ENCODE results near the gene CRMP1. TPM values are rescaled to one million over a fixed set of nuclear protein-coding genes. Genes with fewer than 3 reads are reported as not detected.
"Not testable (repeated sequence)": the region's sequence is repeated elsewhere in the genome, so short reads cannot be mapped to it uniquely, and the experiment has no call there.

CRMP1 gene
- total RNA-seq, 4 donors from 2014 or later, result 0.21 to 0.59 (median 0.30) TPM; not detected in 1

DNA sequence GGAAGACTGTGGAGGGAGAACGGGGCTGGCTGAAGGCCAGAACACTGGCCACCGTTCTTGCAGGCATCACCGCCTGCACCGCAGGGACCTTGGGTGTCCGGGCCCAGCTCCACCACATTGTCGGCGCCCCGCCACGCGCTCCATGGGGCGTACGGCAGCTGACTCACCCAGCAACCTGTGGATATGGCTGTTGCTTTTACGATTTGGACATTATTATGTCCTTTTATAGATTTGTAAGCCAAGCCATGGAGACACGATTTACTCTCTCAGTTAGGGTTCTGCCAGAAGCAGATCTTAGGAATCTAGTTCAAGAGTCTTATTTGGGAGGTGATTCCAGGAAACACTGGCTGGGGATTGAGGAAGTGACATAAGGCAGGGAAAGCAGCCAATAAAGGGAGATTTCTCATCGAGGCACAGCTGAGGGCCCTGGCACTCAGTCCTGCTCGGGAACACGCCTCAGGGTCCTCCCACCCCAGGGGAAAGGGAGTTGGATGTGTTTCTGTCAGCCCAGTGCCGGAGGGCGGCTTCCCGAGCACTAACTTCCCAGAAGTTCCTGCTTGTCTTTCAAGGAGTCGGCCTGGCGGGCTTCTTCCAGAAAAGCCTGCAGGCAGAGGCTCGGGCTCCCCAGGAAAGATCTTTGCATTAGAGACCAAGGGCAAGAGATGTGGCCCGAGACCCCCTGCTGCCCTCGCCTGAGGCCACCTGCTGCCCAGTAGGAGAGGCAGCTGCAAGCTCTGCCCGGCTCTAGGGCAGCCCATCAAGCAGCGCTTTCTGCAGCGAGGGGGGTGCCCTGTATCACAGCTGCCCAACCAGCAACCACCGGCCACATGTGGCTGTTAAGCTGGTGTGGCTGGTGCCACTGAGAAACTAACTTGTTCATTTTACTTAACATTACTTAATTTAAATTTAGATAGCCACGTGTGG lies 52.9 kb downstream of the CRMP1 start:
- Histone ChIP-seq H3K36me3 (no peaks in the 10 kb centered on the region), H3K4me1 (no peaks in the 10 kb centered on the region), H3K27me3 (no peaks in the 10 kb centered on the region), H3K4me3 (no peak overlapping the region), H3K27ac (no peak overlapping the region), H3K9me3 (peaks cover 0 to 2% (median 0%) of the 10 kb centered on the region in 4 donors)
- DNase-seq (ENCODE audit: low spot score in 2 of 2), result peak in 1 of 2 donors; percentile 7
- WGBS, 2 donors, result 60% methylated on average over 27 to 30 of the region's 30 CpGs
- TF ChIP-seq, protein P1, sequence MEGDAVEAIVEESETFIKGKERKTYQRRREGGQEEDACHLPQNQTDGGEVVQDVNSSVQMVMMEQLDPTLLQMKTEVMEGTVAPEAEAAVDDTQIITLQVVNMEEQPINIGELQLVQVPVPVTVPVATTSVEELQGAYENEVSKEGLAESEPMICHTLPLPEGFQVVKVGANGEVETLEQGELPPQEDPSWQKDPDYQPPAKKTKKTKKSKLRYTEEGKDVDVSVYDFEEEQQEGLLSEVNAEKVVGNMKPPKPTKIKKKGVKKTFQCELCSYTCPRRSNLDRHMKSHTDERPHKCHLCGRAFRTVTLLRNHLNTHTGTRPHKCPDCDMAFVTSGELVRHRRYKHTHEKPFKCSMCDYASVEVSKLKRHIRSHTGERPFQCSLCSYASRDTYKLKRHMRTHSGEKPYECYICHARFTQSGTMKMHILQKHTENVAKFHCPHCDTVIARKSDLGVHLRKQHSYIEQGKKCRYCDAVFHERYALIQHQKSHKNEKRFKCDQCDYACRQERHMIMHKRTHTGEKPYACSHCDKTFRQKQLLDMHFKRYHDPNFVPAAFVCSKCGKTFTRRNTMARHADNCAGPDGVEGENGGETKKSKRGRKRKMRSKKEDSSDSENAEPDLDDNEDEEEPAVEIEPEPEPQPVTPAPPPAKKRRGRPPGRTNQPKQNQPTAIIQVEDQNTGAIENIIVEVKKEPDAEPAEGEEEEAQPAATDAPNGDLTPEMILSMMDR (IDR thresholded peaks at IDR 0.05), result no peak
- TF ChIP-seq POLR2A (IDR thresholded peaks at IDR 0.05) (no peak), EP300 (IDR thresholded peaks at IDR 0.05) (no peak)

DNA sequence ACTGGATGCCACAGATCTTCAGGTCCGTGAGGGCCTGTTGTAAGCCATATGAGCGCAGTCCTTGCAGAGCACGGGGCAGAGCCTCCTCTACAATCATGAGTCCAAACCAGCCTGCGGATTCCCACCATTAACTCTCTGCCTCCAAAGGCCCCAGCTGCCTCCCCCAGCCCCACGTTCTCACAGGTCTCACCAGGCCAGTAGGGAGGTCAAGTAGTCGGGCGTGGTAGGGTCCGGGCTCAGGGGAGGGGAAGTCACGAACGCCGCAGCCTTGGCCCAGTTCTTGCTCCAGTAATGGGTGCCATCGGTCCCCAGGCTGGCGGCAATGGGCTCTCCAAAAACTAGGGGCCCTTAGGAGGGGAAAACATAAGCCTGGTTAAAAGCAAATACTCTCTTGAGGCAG lies 53.6 kb downstream of the CRMP1 start:
- DNase-seq (ENCODE audit: low spot score in 2 of 2), result no peak
- 68 to 88% methylated on average over 13 of the region's 13 CpGs for WGBS, 2 donors
- Histone ChIP-seq H3K9me3 (no peaks in the 10 kb centered on the region), H3K36me3 (no peaks in the 10 kb centered on the region), H3K4me1 (no peaks in the 10 kb centered on the region), H3K27ac (no peak overlapping the region), H3K27me3 (no peaks in the 10 kb centered on the region), H3K4me3 (no peak overlapping the region)
- TF ChIP-seq EP300 (IDR thresholded peaks at IDR 0.05) (no peak), POLR2A (IDR thresholded peaks at IDR 0.05) (no peak)
- TF ChIP-seq, protein P1 (IDR thresholded peaks at IDR 0.05), result no peak

DNA sequence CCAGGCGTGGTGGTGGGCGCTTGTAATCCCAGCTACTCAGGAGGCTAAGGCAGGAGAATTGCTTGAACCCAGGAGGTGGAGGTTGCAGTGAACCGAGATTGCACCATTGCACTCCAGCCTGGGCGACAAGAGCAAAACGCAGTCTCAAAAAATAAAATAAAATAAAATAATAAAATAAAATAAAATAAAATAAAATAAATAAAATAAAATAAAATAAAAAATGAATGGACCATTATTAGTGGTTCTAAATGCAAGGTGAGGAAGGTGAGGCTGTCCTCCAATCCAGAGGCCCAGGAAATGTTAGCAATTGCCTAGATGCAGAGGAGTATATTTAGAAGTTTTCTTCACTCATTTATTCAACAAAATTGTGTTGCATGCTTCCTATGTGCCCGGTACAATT lies 55.4 kb downstream of the CRMP1 start:
- H3K27ac ChIP-seq; H3K4me3 ChIP-seq; H3K9me3 ChIP-seq; H3K4me1 ChIP-seq; H3K36me3 ChIP-seq; DNase-seq (ENCODE audit: low spot score in 2 of 2); H3K27me3 ChIP-seq: not testable (repeated sequence)
- WGBS, 2 donors, result 92 to 94% methylated on average over 6 of the region's 6 CpGs

DNA sequence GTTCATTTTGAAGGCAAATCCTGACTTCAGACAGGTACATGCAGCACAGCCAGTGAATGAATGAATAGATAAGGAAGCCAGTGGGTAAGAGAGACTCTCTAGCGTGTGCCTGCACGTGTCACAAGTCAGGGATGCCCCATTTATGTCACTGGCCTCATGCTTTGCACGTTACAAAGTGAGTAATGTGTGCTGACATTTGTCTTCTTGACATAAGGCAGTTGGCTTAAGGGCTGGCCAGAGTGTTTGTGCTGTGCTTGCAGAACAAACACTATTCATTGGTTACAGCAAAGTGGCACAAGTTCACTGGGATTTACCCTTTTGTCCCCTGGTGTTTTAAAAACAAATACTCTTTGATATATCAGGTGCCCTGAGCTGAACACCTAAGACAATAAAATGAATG lies 55.9 kb downstream of the CRMP1 start:
- TF ChIP-seq POLR2A (IDR thresholded peaks at IDR 0.05) (no peak), EP300 (IDR thresholded peaks at IDR 0.05) (no peak)
- TF ChIP-seq, protein P1 (IDR thresholded peaks at IDR 0.05), result no peak
- Histone ChIP-seq H3K4me3 (no peak overlapping the region), H3K27me3 (no peaks in the 10 kb centered on the region), H3K4me1 (no peaks in the 10 kb centered on the region), H3K27ac (no peak overlapping the region), H3K9me3 (no peaks in the 10 kb centered on the region), H3K36me3 (peaks cover 0 to 9% (median 0%) of the 10 kb centered on the region in 3 donors)
- DNase-seq (ENCODE audit: low spot score in 2 of 2), result no peak
- WGBS, 2 donors, result 49 to 52% methylated on average over 3 of the region's 3 CpGs

DNA sequence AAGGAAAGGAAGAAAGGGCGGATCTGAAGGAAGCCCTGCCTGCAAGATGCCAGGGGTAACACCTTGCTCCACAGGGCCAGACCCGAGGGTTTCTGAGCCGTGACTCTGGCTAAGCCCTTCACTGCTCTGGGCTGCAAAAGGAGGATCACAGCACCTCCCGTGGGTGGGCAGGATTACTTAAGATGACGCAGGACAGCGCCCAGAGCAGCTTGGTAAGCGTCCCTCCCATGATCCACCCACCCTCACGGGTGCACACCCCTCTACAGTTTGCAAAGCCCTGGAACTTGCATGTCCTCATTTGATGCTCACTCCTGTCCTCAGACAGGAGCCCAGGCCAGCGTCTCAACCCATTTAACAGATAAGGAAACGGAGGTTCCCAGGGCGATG lies 64.9 kb downstream of the CRMP1 start:
- Histone ChIP-seq H3K4me1 (peaks cover 0 to 16% (median 0%) of the 10 kb centered on the region in 4 donors), H3K9me3 (no peaks in the 10 kb centered on the region), H3K27ac (no peak overlapping the region), H3K27me3 (no peaks in the 10 kb centered on the region), H3K36me3 (peaks cover 0 to 85% (median 0%) of the 10 kb centered on the region in 3 donors), H3K4me3 (no peak overlapping the region)
- TF ChIP-seq, protein P1 (IDR thresholded peaks at IDR 0.05), result no peak
- no peak for TF ChIP-seq EP300 (IDR thresholded peaks at IDR 0.05)
- no peak for TF ChIP-seq POLR2A (IDR thresholded peaks at IDR 0.05)
- 79 to 83% methylated on average over 11 of the region's 11 CpGs for WGBS, 2 donors
- no peak for DNase-seq (ENCODE audit: low spot score in 2 of 2)
